ENCODE measurements around the gene KLHL5. TPM values are rescaled to one million over a fixed set of nuclear protein-coding genes. Genes with fewer than 3 reads are reported as not detected.

KLHL5 gene
- total RNA-seq, 1 experiment from 2014 or later: 147 TPM

GRCh38 chr4:39085891-39086290 is 23.9 kb downstream of the KLHL5 start:
- H3K9me2 ChIP-seq (replicated peaks; ENCODE audit: insufficient read depth, low read length): no peaks in the 10 kb centered on the region
- H3K27ac ChIP-seq (ENCODE audit: low read length): no peak overlapping the region
- no peak overlapping the region for H2AFZ ChIP-seq (ENCODE audit: low read length)
- no peaks in the 10 kb centered on the region for H3K27me3 ChIP-seq (ENCODE audit: low read length)
- no peak overlapping the region for H3K4me3 ChIP-seq (ENCODE audit: low read length)
- no peak overlapping the region for H3K9ac ChIP-seq (ENCODE audit: low read length)
- H3K4me1 ChIP-seq (ENCODE audit: low read length): no peaks in the 10 kb centered on the region
- DNase-seq: no peak
- H3K9me3 ChIP-seq (ENCODE audit: low read length): no peaks in the 10 kb centered on the region
- no peak overlapping the region for H3K4me2 ChIP-seq (ENCODE audit: low read depth, low read length, poor library complexity, severe bottlenecking)
- H3K79me2 ChIP-seq (ENCODE audit: low read length): peaks cover 37% of the 10 kb centered on the region
- peaks cover 60% of the 10 kb centered on the region for H3K36me3 ChIP-seq (ENCODE audit: insufficient read depth, low read length)
- no peaks in the 10 kb centered on the region for H4K20me1 ChIP-seq (ENCODE audit: insufficient read depth, low read depth, low read length)

DNA sequence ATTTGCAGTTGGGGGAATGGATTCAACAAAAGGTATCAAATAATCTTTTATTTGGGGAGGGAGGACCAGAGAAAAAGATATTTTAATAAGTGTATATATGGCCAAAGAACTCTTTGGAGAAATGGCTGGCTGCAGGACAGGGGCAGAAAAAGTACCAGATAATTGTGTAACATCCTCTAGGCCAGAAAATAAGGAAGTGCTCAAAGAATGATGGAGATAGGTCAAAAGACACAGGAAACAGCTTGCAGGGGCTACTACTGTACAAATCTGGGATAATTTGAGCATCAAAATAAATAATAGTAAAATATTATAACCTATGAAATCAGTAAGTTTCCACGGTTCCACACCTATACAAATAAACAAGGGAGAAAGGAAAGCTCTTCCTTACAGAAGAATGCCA is 34.8 kb downstream of the KLHL5 start:
- Histone ChIP-seq H3K27ac (ENCODE audit: low read length) (no peak overlapping the region), H3K27me3 (ENCODE audit: low read length) (no peaks in the 10 kb centered on the region), H2AFZ (ENCODE audit: low read length) (no peak overlapping the region), H3K9me2 (replicated peaks; ENCODE audit: insufficient read depth, low read length) (no peaks in the 10 kb centered on the region; the same call in 1 of the 2 replicates), H3K4me3 (ENCODE audit: low read length) (no peak overlapping the region), H4K20me1 (ENCODE audit: insufficient read depth, low read depth, low read length) (no peaks in the 10 kb centered on the region), H3K4me1 (ENCODE audit: low read length) (no peaks in the 10 kb centered on the region), H3K36me3 (ENCODE audit: insufficient read depth, low read length) (peaks cover 38% of the 10 kb centered on the region), H3K9me3 (ENCODE audit: low read length) (no peaks in the 10 kb centered on the region), H3K9ac (ENCODE audit: low read length) (no peak overlapping the region), H3K4me2 (ENCODE audit: low read depth, low read length, poor library complexity, severe bottlenecking) (no peak overlapping the region), H3K79me2 (ENCODE audit: low read length) (peaks cover 15% of the 10 kb centered on the region)
- DNase-seq: no peak

- no peak overlapping the region for H3K9ac ChIP-seq (ENCODE audit: low read length)
- H3K27ac ChIP-seq (ENCODE audit: low read length): no peak overlapping the region
- no peaks in the 10 kb centered on the region for H3K9me3 ChIP-seq (ENCODE audit: low read length)
- H3K9me2 ChIP-seq (replicated peaks; ENCODE audit: insufficient read depth, low read length): no peaks in the 10 kb centered on the region; the same call in 1 of the 2 replicates
- H3K36me3 ChIP-seq (ENCODE audit: insufficient read depth, low read length): peaks cover 38% of the 10 kb centered on the region
- H3K27me3 ChIP-seq (ENCODE audit: low read length): no peaks in the 10 kb centered on the region
- no peak overlapping the region for H3K4me2 ChIP-seq (ENCODE audit: low read depth, low read length, poor library complexity, severe bottlenecking)
- no peaks in the 10 kb centered on the region for H3K4me1 ChIP-seq (ENCODE audit: low read length)
- no peaks in the 10 kb centered on the region for H4K20me1 ChIP-seq (ENCODE audit: insufficient read depth, low read depth, low read length)
- H3K79me2 ChIP-seq (ENCODE audit: low read length): peaks cover 15% of the 10 kb centered on the region
- no peak overlapping the region for H2AFZ ChIP-seq (ENCODE audit: low read length)
- DNase-seq: no peak
- H3K4me3 ChIP-seq (ENCODE audit: low read length): no peak overlapping the region
These were observed 35.3 kb downstream of the KLHL5 start for GRCh38 chr4:39097290-39097689.

DNA sequence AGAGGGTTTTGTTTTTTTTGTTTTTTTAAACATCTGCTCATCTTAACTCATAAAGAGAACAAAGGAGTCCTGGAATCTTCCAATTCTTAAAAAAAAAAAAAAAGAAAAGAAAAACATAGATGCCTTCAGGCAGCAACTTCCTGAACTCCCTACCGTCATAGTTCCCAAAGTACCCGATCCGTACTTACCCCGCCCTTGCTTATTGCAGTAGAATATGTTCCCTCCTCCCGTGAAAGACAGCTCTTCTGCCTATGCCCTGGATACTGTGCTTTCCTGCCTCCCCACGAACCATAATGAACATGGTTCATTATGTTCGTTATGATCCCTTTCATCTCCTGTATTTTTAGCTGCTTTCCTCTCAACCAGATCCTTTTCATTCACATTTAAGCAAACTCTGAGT is 40.3 kb downstream of the KLHL5 start:
- Histone ChIP-seq H3K9ac (ENCODE audit: low read length) (no peak overlapping the region), H2AFZ (ENCODE audit: low read length) (no peak overlapping the region), H3K27me3 (ENCODE audit: low read length) (no peaks in the 10 kb centered on the region), H3K4me2 (ENCODE audit: low read depth, low read length, poor library complexity, severe bottlenecking) (no peak overlapping the region), H3K9me3 (ENCODE audit: low read length) (no peaks in the 10 kb centered on the region), H3K36me3 (ENCODE audit: insufficient read depth, low read length) (peaks cover 33% of the 10 kb centered on the region), H3K4me3 (ENCODE audit: low read length) (no peak overlapping the region), H3K27ac (ENCODE audit: low read length) (no peak overlapping the region), H4K20me1 (ENCODE audit: insufficient read depth, low read depth, low read length) (no peaks in the 10 kb centered on the region), H3K9me2 (replicated peaks; ENCODE audit: insufficient read depth, low read length) (no peaks in the 10 kb centered on the region), H3K4me1 (ENCODE audit: low read length) (no peaks in the 10 kb centered on the region), H3K79me2 (ENCODE audit: low read length) (peaks cover 11% of the 10 kb centered on the region; the same call in 1 of the 2 replicates)
- DNase-seq: no peak

- Histone ChIP-seq H4K20me1 (ENCODE audit: insufficient read depth, low read depth, low read length) (no peaks in the 10 kb centered on the region), H3K9me3 (ENCODE audit: low read length) (no peaks in the 10 kb centered on the region), H3K36me3 (ENCODE audit: insufficient read depth, low read length) (peaks cover 36% of the 10 kb centered on the region), H3K4me3 (ENCODE audit: low read length) (no peak overlapping the region), H3K9ac (ENCODE audit: low read length) (no peak overlapping the region), H3K9me2 (replicated peaks; ENCODE audit: insufficient read depth, low read length) (no peaks in the 10 kb centered on the region), H3K79me2 (ENCODE audit: low read length) (peaks cover 11% of the 10 kb centered on the region; the same call in 1 of the 2 replicates), H3K4me2 (ENCODE audit: low read depth, low read length, poor library complexity, severe bottlenecking) (no peak overlapping the region), H3K4me1 (ENCODE audit: low read length) (no peaks in the 10 kb centered on the region), H3K27ac (ENCODE audit: low read length) (no peak overlapping the region), H3K27me3 (ENCODE audit: low read length) (no peaks in the 10 kb centered on the region), H2AFZ (ENCODE audit: low read length) (no peak overlapping the region)
- no peak for DNase-seq
These were observed 41.3 kb downstream of the KLHL5 start for GRCh38 chr4:39103291-39103690.

DNA sequence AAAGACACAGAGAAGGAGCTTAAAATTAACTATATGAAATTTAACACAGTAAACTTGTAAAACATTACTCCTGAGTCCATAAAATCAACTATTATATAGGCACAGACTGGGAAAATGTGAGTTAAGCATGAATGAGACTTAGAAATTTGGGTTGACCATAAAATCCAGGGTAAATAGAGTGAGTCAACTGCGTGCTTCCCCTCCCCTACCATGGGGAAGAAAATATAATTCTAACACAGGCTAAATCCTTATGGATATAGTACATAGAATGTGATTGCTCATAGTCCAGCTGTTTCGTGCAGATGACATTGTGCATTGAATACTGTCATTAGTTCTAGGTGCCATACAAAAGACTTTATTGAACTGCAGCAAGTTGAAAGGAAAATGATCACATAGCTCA is 42.2 kb downstream of the KLHL5 start:
- Histone ChIP-seq H3K4me2 (ENCODE audit: low read depth, low read length, poor library complexity, severe bottlenecking) (no peak overlapping the region), H3K9ac (ENCODE audit: low read length) (no peak overlapping the region), H3K79me2 (ENCODE audit: low read length) (peaks cover 11% of the 10 kb centered on the region; the same call in 1 of the 2 replicates), H3K4me1 (ENCODE audit: low read length) (no peaks in the 10 kb centered on the region), H3K4me3 (ENCODE audit: low read length) (no peak overlapping the region), H3K27ac (ENCODE audit: low read length) (no peak overlapping the region), H2AFZ (ENCODE audit: low read length) (no peak overlapping the region), H3K9me3 (ENCODE audit: low read length) (no peaks in the 10 kb centered on the region), H3K9me2 (replicated peaks; ENCODE audit: insufficient read depth, low read length) (no peaks in the 10 kb centered on the region), H3K27me3 (ENCODE audit: low read length) (no peaks in the 10 kb centered on the region), H4K20me1 (ENCODE audit: insufficient read depth, low read depth, low read length) (no peaks in the 10 kb centered on the region), H3K36me3 (ENCODE audit: insufficient read depth, low read length) (peaks cover 45% of the 10 kb centered on the region)
- DNase-seq: no peak

GRCh38 chr4:39106011-39106410 is 44.0 kb downstream of the KLHL5 start:
- H3K36me3 ChIP-seq (ENCODE audit: insufficient read depth, low read length): peaks cover 38% of the 10 kb centered on the region
- H3K9me2 ChIP-seq (replicated peaks; ENCODE audit: insufficient read depth, low read length): no peaks in the 10 kb centered on the region
- peaks cover 15% of the 10 kb centered on the region for H3K4me1 ChIP-seq (ENCODE audit: low read length)
- H3K9me3 ChIP-seq (ENCODE audit: low read length): no peaks in the 10 kb centered on the region
- H4K20me1 ChIP-seq (ENCODE audit: insufficient read depth, low read depth, low read length): no peaks in the 10 kb centered on the region
- no peak overlapping the region for H2AFZ ChIP-seq (ENCODE audit: low read length)
- no peak overlapping the region for H3K4me3 ChIP-seq (ENCODE audit: low read length)
- H3K27ac ChIP-seq (ENCODE audit: low read length): no peak overlapping the region
- no peak for DNase-seq
- no peak overlapping the region for H3K4me2 ChIP-seq (ENCODE audit: low read depth, low read length, poor library complexity, severe bottlenecking)
- H3K9ac ChIP-seq (ENCODE audit: low read length): no peak overlapping the region
- peaks cover 12% of the 10 kb centered on the region for H3K79me2 ChIP-seq (ENCODE audit: low read length)
- H3K27me3 ChIP-seq (ENCODE audit: low read length): no peaks in the 10 kb centered on the region

GRCh38 chr4:39114436-39114835 is 52.4 kb downstream of the KLHL5 start:
- Histone ChIP-seq H3K27me3 (ENCODE audit: low read length) (no peaks in the 10 kb centered on the region), H3K9me3 (ENCODE audit: low read length) (no peaks in the 10 kb centered on the region), H3K9me2 (replicated peaks; ENCODE audit: insufficient read depth, low read length) (no peaks in the 10 kb centered on the region), H3K4me2 (ENCODE audit: low read depth, low read length, poor library complexity, severe bottlenecking) (no peak overlapping the region), H3K4me1 (ENCODE audit: low read length) (peaks cover 19% of the 10 kb centered on the region), H3K79me2 (ENCODE audit: low read length) (peaks cover 18% of the 10 kb centered on the region), H4K20me1 (ENCODE audit: insufficient read depth, low read depth, low read length) (no peaks in the 10 kb centered on the region), H3K9ac (ENCODE audit: low read length) (no peak overlapping the region), H3K4me3 (ENCODE audit: low read length) (no peak overlapping the region), H2AFZ (ENCODE audit: low read length) (no peak overlapping the region), H3K36me3 (ENCODE audit: insufficient read depth, low read length) (peaks cover 64% of the 10 kb centered on the region), H3K27ac (ENCODE audit: low read length) (no peak overlapping the region)
- no peak for DNase-seq
